Measurements from ENCODE around the gene RAB5B. TPM values are rescaled to one million over a fixed set of nuclear protein-coding genes. Genes with fewer than 3 reads are reported as not detected.
A peak's percentile ranks its signal among the peaks of the same experiment; 100 is the strongest.

RAB5B gene
- total and polyA plus RNA-seq, 10 of the 15 experiments (the other 5 are each of a cell fraction or from before 2014, with no cell fraction given), result 7.5 to 149 (median 37.8) TPM

GRCh38 chr12:55972911-55973598 lies 823 bp upstream of the RAB5B start:
- Histone ChIP-seq H4K20me1 (ENCODE audit: control insufficient read depth, insufficient read depth) (no peaks in the 10 kb centered on the region), H3K79me2 (ENCODE audit: control insufficient read depth, insufficient read depth, low read length) (peaks cover 51% of the 10 kb centered on the region), H2AFZ (ENCODE audit: control insufficient read depth, low read depth, low read length) (peak overlapping the region; percentile 88), H3K9me3 (replicated peaks; ENCODE audit: control insufficient read depth, insufficient read depth, low read length) (no peaks in the 10 kb centered on the region), H3K4me2 (ENCODE audit: control insufficient read depth, insufficient read depth) (peak overlapping the region; percentile 80), H3K27me3 (replicated peaks in 1 of 2; ENCODE audit: control insufficient read depth in 2 of 2, insufficient read depth in 2 of 2, low read length in 1 of 2) (no peaks in the 10 kb centered on the region), H3K36me3 (ENCODE audit: control insufficient read depth in 2 of 2, insufficient read depth in 2 of 2, low read length in 1 of 2) (peaks cover 0 to 11% of the 10 kb centered on the region in 2 experiments), H3K4me3 (peak overlapping the region; percentile 82), H3K27ac (ENCODE audit: control insufficient read depth, insufficient read depth) (peak overlapping the region; percentile 79), H3K4me1 (ENCODE audit: control insufficient read depth, insufficient read depth, low read length) (peaks cover 5% of the 10 kb centered on the region; the same call in 1 of the 2 replicates), H3K9ac (ENCODE audit: control insufficient read depth, insufficient read depth, low read length) (peak overlapping the region; percentile 78)
- POLR2A ChIA-PET, result interaction anchor here (0.6 to 3.6 kb wide), 30 partner anchors 11 to 250 kb away, joined by 3 to 85 read pairs (median 8); partner anchors contain the start of genes CD63, DGKA, DNAJC14 and ESYT1
- intact Hi-C loops (cut with micrococcal nuclease; ENCODE audit: unreplicated experiment) (loop anchor here (1.0 to 5.0 kb wide), 4 partner anchors 42 to 474 kb away; partner anchors contain the start of genes DGKA, DNAJC14, RPS26 and TIMELESS), in situ Hi-C loops (cut with MboI) (no loop called here)
- SMC1A ChIA-PET (ENCODE audit: uncharacterized antibody, unreplicated experiment), result interaction anchor here (0.5 to 2.9 kb wide), 16 partner anchors 10 to 264 kb away, joined by 3 to 37 read pairs (median 4); partner anchors contain the start of genes DNAJC14, ORMDL2, SARNP and SUOX
- no peak for FAIRE-seq
- CTCF ChIA-PET, result interaction anchor here (0.9 to 3.1 kb wide), 14 partner anchors 10 to 235 kb away, joined by 3 to 55 read pairs (median 7); partner anchors contain the start of genes ORMDL2, PYM1 and SUOX
- BruUV-seq (replicated peaks), result TSS peak; percentile 98
- RAD21 ChIA-PET (ENCODE audit: unreplicated experiment), result interaction anchor here (0.6 to 3.5 kb wide), 24 partner anchors 12 to 686 kb away, joined by 3 to 56 read pairs (median 4); partner anchors contain the start of genes CD63, DGKA, DNAJC14 and ESYT1
- no peak for DNase-seq (ENCODE audit: low read depth, low spot score)
- WGBS (ENCODE audit: insufficient coverage, insufficient replicate concordance, low lambda C conversion rate, missing lambda C conversion rate), result under 1% methylated on average over 18 of the region's 18 CpGs
- peak; percentile 14 for ATAC-seq
- TF ChIP-seq SMAD5 (IDR thresholded peaks at IDR 0.05; ENCODE audit: low read depth), result 0 out of 2 replicates have a peak, but pooled peaks have one; percentile 44
- no peak for TF ChIP-seq ZBED1 (IDR thresholded peaks at IDR 0.05; ENCODE audit: borderline replicate concordance)
- peak; percentile 61 for TF ChIP-seq SMAD1 (IDR thresholded peaks at IDR 0.05; ENCODE audit: low read depth, partially characterized antibody)
- TF ChIP-seq TAF1 (IDR thresholded peaks at IDR 0.05; ENCODE audit: borderline replicate concordance, low read depth, low read length), result no peak
- peak; percentile 72 for TF ChIP-seq RUNX3 (IDR thresholded peaks at IDR 0.05; ENCODE audit: low read length)
- peak; percentile 26; the same call in 1 of the 2 replicates for TF ChIP-seq FOXK2 (IDR thresholded peaks at IDR 0.05)
- TF ChIP-seq BACH1 (IDR thresholded peaks at IDR 0.05; ENCODE audit: borderline replicate concordance), result 0 out of 2 replicates have a peak, but pooled peaks have one; percentile 23
- TF ChIP-seq MTA3 (IDR thresholded peaks at IDR 0.05; ENCODE audit: borderline replicate concordance, low read length), result 0 out of 2 replicates have a peak, but pooled peaks have one; percentile 33
- peak; percentile 82 to 86 for TF ChIP-seq IKZF2 (IDR thresholded peaks at IDR 0.05)
- TF ChIP-seq RELA (IDR thresholded peaks at IDR 0.05; ENCODE audit: borderline replicate concordance, partially characterized antibody), result no peak
- 0 out of 2 replicates have a peak, but pooled peaks have one; percentile 34 for TF ChIP-seq PAX5 (IDR thresholded peaks at IDR 0.05; ENCODE audit: borderline replicate concordance, low read depth, low read length)
- peak; percentile 99 for TF ChIP-seq HDGF (IDR thresholded peaks at IDR 0.05)
- 0 out of 2 replicates have a peak, but pooled peaks have one; percentile 19 for TF ChIP-seq MXI1 (IDR thresholded peaks at IDR 0.05; ENCODE audit: low read depth, low read length)
- TF ChIP-seq RELB (IDR thresholded peaks at IDR 0.05; ENCODE audit: low read depth), result peak; percentile 71
- no peak for TF ChIP-seq SREBF2 (IDR thresholded peaks at IDR 0.05; ENCODE audit: low read length)
- no peak for TF ChIP-seq IRF4 (IDR thresholded peaks at IDR 0.05; ENCODE audit: low read depth, low read length)
- TF ChIP-seq ZNF274 (IDR thresholded peaks at IDR 0.05; ENCODE audit: insufficient read depth, insufficient read length), result no peak
- no peak for TF ChIP-seq STAT1 (conservative IDR thresholded peaks at IDR 0.05)
- no peak for TF ChIP-seq NFIC (IDR thresholded peaks at IDR 0.05; ENCODE audit: low read depth, low read length)
- no peak for TF ChIP-seq HDAC2 (IDR thresholded peaks at IDR 0.05)
- TF ChIP-seq PAX8 (IDR thresholded peaks at IDR 0.05), result peak; percentile 98
- TF ChIP-seq IRF5 (IDR thresholded peaks at IDR 0.05; ENCODE audit: borderline replicate concordance), result 0 out of 2 replicates have a peak, but pooled peaks have one; percentile 21
